DMS 273 (cell line): ENCODE measurements around the gene FGFRL1.
A peak's percentile ranks its signal among the peaks of the same experiment; 100 is the strongest.
"Not testable (repeated sequence)": the region's sequence is repeated elsewhere in the genome, so short reads cannot be mapped to it uniquely, and the experiment has no call there.

Experiments used
- DNase-seq: peaks from one replicate; lab custom pipeline; 2025; ENCODE audit not compliant: unreplicated experiment; lab: John Stamatoyannopoulos, UW

Gene FGFRL1

GRCh38 chr4:972651-973424 is 38.6 kb upstream of the FGFRL1 start:
- DNase-seq: peak; percentile 50

GRCh38 chr4:973431-974397 is 37.7 kb upstream of the FGFRL1 start, which contains the start of gene DGKQ:
Gene DGKQ (minus strand): TSS chr4:973569. CDS start chr4:973482, 87 bp downstream.
- peak; percentile 74 for DNase-seq

DNA sequence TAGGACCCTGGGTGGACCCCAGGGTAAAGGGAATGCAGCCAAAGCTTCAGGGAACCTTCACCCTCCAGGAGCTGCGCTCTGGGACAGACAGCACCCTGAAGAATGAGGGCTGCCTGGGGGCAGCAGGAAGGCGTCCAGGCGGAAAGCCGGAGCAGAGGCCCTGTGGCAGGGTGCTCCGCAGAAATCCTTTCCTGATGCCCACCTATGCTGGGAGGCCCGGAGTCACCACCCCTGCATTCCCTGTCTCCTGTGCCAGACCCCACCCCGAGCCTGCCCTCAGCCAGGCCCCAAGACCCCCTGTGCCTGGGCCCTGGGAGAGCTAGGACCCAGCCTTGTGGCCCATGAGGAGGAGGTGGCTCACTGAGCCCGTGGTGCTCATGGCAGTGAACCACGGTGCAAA is 36.8 kb upstream of the FGFRL1 start:
- DNase-seq: no peak

GRCh38 chr4:976016-976415 is 35.4 kb upstream of the FGFRL1 start:
- DNase-seq: not testable (repeated sequence)

DNA sequence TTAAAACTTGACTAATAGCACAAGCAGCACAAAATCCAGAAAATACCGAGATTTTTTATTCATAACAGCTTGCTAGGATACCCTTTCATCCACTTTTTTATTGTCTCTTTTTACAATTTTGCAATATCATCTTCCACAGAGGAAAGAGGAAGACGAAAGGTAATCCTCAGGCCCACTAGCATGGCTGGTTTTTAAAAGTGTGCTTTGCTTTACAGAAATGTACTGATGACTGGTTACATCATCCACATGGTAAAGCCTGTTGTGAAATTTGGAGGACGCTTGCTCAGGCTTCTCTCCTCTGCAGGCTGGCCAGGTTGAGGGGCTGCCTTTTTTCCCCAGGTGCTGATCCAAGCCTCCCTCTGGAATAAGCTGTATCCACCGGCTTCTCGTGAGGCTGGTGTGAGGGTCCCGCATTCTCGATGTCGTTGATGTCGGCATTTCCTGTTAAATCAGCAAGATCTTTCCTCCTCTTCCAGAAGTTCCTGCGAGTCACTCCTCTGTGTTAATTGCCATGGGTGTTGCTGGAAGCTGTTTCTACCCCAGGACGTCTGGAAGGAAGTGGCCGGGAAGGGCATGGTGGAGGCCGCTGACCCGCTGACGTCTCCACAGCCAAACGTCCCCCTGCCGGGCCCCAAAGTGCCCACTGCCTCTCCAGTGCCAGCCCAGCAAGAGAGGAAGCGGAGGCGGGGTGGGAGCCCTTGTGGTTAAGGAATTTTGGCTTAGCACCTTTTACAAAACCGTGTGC is 32.3 kb upstream of the FGFRL1 start:
- no peak for DNase-seq

DNA sequence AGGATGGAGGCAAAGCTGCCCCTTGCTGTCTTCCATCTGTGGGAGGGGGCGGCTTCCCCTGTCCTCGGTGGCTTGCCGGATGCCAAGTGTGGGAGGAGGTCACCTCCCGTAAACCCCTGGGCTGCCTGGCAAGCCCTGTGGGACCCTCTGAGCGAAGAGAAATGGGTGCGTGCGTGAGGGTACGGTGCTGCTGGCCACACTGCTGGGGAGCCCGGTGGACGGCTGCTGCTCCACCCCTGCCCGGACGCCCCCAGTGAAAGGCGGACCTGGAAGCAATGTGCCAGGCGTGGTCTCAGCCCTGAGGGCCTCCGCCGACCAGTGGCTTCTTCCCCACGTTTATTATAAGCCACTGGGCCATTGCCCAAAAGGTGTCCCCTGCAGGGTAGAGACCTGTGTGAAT is 29.1 kb upstream of the FGFRL1 start:
- DNase-seq: no peak

- DNase-seq: no peak
These were observed 28.6 kb upstream of the FGFRL1 start for GRCh38 chr4:982814-983213.

DNA sequence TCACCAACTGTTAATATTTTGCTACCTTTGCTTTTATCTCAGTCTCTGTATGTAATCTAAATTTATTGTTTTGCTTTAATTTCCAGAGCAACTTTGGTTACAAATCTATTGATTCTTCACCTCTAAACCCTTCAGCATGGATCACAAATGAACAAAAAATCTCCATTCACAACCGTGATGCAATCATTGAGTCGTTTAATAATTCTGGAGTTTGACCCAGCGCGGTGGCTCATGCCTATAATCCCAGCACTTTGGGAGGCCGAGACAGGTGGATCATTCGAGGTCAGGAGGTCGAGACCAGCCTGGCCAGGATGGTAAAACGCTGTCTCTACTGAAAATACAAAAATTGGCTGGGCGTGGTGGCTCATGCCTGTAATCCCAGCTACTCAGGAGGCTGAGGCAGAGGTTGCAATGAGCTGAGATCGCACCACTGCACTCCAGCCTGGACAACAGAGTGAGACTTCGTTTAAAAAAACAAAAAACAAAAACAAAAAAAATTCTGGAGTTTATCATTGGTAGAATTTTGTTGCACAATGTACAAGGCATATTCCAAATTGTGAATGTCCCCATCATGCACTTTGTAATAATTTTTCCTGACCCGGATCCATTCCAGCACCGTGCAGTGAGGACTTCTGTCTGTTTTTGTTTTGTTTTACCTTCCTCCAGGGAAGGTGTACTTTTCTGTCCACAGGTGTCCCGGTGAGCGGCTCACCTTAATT is 26.9 kb upstream of the FGFRL1 start:
- no peak for DNase-seq

GRCh38 chr4:985123-985830 is 26.1 kb upstream of the FGFRL1 start:
- no peak for DNase-seq

- DNase-seq: no peak
These were observed 25.0 kb upstream of the FGFRL1 start for GRCh38 chr4:986428-986878.

DNA sequence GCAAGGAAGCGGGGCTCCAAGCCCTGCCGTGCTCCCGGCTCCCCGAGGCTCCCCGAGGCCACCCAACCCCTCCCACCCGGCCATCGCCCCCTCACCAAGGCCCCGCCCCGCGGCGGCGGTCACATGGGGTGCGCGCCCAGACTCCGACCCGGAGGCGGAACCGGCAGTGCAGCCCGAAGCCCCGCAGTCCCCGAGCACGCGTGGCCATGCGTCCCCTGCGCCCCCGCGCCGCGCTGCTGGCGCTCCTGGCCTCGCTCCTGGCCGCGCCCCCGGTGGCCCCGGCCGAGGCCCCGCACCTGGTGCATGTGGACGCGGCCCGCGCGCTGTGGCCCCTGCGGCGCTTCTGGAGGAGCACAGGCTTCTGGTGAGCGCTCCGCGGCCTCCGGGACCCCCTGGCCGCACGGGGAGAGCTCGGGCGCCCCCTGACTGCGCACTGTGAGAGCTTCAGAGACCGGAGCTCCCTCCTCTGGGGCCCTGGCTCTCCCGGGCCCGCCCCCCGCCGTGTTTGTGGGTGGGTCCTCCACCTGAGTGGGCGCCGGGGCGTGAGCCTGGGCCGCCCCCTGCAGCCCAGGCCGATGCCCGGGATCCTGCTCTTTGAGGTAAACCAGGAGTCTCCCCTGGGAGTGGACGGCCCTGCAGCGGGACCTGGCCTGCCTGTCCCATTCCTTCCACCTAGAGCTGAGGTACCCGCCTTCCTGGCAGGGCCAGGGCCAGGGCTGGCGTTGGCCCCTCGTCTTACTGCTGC is 24.4 kb upstream of the FGFRL1 start, which contains the start of gene IDUA:
Gene IDUA, plus strand, starts transcription at position 166 of the 745 bp plus-strand sequence. Its CDS starts 41 bp downstream, at position 207.
- DNase-seq: peak; percentile 78

GRCh38 chr4:987624-988513 is 23.6 kb upstream of the FGFRL1 start:
- no peak for DNase-seq

DNA sequence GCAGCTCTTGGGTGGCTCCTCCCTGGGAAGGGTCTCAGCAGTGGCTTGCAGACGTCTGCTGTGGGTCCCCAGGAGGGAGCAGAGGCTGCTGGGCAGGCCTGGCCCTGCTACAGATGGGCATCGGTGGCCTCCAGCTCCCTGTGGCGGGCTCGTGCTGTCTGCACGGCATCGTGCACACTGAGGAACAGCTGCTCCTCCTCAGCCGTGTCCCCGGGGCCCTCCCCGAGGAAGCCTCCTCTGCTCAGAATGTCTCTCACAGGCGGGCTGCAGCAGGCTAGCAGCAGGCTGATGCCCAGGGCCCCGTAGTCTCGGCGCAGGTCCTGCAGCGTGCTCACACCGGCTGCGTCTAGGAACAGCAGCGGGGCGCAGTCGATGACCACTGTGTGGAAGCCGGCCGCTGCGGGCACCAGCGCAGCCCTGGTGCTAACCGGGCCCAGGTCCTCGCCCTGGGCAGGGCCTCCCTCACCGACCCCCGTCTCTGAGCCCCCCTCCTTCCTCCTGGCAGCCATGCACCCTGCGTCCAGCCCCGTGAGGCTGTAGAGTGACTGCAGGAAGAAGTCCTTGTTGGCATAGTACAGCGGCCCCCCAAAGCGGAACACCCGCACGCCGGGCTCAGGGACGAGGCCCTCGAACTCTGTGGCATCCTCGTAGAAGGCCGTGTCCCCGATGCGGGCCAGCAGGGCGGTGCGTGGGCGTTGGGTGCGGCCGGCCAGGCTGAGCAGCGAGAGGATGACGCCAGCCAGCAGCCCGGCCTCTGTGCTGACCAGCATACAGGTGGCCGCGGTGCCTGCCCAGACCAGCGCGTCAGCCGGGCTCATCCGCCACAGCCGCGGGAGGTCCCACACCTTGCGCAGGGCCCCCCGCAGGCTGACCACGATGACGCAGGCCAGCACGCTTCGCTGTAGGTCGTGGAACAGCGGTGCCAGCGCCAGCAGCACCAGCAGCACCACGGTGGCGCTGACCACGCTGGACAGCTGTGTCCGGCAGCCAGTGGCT is 22.4 kb upstream of the FGFRL1 start:
- DNase-seq: peak; percentile 52

DNA sequence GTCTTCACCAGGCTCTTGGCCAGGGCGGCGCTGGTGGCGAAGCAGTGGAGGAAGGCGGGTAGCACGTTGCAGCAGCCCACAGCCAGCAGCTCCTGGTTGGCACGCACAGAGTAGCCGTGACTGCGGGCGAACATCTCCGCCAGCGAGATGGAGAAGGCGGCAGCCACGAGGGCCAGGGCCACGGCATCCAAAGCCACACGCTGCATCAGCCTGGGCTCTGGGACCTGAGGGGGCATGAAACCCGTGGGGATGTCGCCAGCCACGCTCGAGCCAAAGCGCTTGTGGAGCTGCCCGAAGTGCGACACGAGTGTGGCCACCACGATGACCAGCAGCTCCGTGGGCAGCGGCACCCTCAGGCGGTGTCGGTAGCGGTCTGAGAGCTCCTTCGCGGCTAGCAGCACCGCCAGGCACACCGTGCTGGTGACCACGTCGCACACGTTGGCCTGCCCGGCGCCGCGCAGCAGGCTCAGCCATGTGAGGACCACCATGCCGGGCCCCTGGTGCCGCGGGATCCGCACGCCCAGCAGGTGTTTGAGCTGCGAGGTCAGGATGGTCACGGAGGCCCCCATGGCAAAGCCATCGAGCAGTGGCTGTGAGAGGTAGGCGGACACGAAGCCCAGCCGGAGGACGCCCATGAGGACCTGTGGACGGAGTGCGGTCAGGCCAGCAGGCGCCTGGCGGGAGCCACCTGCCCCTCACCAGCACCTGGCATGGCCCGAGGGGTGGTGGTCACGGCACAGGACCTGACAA is 21.5 kb upstream of the FGFRL1 start:
- no peak for DNase-seq

DNA sequence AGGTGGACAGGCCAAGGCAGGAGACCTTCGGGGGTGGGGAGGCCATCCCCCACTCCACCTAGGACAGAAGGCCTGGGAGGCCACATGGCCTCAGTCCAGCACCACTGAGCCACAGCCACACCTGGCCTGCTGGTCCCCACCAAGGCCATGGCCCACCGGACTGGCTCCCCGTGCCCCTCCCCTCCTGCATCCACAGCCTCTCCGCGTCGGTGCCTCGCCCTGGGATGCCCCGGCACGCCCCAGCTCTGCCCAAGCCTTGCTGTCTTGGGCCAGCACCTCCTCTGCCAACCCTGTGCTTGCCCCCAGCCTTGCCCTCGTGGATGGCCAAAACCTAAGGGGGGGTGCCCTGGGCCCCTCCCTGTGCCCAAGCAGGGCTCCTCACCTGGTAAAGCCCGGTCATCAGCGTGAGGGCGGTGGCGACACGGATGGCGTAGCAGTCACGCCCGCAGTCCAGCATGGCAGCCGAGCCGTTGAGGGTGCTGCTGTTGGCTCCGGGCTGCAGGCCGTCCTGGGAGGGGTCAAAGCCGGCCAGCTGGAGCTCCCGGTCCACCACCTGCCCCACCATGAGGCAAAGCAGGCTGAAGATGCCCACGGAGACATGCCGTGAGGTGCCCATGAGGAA is 20.6 kb upstream of the FGFRL1 start:
- DNase-seq: no peak
